Measurements from ENCODE around the gene ANKRD66. TPM values are rescaled to one million over a fixed set of nuclear protein-coding genes. Genes with fewer than 3 reads are reported as not detected.
"Not testable (repeated sequence)": the region's sequence is repeated elsewhere in the genome, so short reads cannot be mapped to it uniquely, and the experiment has no call there.

ANKRD66 gene
- polyA plus RNA-seq, 1 experiment: not detected

GRCh38 chr6:46772016-46772415 is 25.3 kb downstream of the ANKRD66 start:
- Histone ChIP-seq H3K4me3 (ENCODE audit: low read depth, low read length) (no peak overlapping the region), H3K27ac (ENCODE audit: low read depth, low read length) (no peak overlapping the region), H3K27me3 (ENCODE audit: control insufficient read depth, insufficient read depth, low read length) (no peaks in the 10 kb centered on the region), H3K9me3 (ENCODE audit: control insufficient read depth, insufficient read depth, low read length) (no peaks in the 10 kb centered on the region; the same call in 1 of the 2 replicates)
- ChIA-PET CTCF (no interaction called here), POLR2A (no interaction called here)
- TF ChIP-seq, protein P1, sequence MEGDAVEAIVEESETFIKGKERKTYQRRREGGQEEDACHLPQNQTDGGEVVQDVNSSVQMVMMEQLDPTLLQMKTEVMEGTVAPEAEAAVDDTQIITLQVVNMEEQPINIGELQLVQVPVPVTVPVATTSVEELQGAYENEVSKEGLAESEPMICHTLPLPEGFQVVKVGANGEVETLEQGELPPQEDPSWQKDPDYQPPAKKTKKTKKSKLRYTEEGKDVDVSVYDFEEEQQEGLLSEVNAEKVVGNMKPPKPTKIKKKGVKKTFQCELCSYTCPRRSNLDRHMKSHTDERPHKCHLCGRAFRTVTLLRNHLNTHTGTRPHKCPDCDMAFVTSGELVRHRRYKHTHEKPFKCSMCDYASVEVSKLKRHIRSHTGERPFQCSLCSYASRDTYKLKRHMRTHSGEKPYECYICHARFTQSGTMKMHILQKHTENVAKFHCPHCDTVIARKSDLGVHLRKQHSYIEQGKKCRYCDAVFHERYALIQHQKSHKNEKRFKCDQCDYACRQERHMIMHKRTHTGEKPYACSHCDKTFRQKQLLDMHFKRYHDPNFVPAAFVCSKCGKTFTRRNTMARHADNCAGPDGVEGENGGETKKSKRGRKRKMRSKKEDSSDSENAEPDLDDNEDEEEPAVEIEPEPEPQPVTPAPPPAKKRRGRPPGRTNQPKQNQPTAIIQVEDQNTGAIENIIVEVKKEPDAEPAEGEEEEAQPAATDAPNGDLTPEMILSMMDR (IDR thresholded peaks at IDR 0.05; ENCODE audit: low read depth, low read length): no peak
- no peak for DNase-seq (ENCODE audit: low read depth, low spot score)

DNA sequence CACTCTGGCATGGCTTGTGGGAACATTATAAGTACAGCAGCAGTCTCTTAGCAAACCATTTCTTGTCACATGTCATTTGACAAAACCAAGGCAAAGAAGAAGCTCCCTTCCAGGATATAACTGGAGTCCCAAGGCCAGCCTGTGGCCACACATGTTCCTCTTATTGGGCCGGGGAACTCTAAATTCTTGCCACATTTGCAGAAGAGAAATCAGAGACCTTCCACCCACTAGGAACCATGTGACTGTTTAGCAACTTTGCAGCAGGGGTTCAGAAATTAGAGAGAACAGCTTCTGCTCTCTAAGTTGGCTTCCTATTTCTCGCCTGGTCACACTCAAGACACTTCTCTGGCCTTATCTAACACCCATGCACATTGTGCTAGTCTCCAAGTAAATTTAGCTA is 26.0 kb downstream of the ANKRD66 start:
- no peaks in the 10 kb centered on the region; the same call in 1 of the 2 replicates for H3K9me3 ChIP-seq (ENCODE audit: control insufficient read depth, insufficient read depth, low read length)
- H3K4me3 ChIP-seq (ENCODE audit: low read depth, low read length): no peak overlapping the region
- TF ChIP-seq, protein P1 (IDR thresholded peaks at IDR 0.05; ENCODE audit: low read depth, low read length): no peak
- DNase-seq (ENCODE audit: low read depth, low spot score): no peak
- H3K27me3 ChIP-seq (ENCODE audit: control insufficient read depth, insufficient read depth, low read length): no peaks in the 10 kb centered on the region
- CTCF ChIA-PET: no interaction called here
- H3K27ac ChIP-seq (ENCODE audit: low read depth, low read length): no peak overlapping the region
- POLR2A ChIA-PET: no interaction called here

DNA sequence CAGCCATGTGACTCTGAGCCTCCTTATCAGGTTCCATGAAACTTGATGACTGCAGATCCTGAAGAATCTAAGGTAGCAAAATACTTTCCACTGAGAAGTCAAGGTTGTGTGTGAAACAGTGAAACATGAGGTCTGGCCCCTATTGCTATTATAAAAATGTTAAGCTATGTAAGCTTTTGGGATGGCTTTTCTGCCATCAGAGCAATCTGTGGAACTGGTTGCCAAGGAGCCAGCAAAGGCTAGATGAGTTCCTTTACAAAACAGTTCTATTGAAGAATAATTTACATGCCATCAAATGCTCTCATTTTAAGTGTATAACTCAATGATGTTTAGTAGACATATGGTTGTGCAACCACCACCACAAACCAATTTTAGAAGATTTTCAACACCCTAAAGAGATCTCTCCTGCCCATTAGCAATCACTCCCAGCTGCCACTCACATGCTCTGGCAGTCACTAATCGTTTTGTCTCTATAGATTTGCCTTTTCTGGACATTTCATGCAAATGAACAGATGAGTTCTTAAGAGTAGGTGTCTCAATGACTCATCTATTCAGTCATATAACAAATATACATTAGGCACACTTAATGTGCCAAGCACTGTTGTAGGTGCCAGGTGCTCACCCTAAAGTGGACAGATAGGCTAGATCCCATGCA is 26.6 kb downstream of the ANKRD66 start:
- no peak overlapping the region for H3K4me3 ChIP-seq (ENCODE audit: low read depth, low read length)
- POLR2A ChIA-PET: no interaction called here
- H3K27me3 ChIP-seq (ENCODE audit: control insufficient read depth, insufficient read depth, low read length): no peaks in the 10 kb centered on the region
- TF ChIP-seq, protein P1 (IDR thresholded peaks at IDR 0.05; ENCODE audit: low read depth, low read length): no peak
- no peak overlapping the region for H3K27ac ChIP-seq (ENCODE audit: low read depth, low read length)
- no peak for DNase-seq (ENCODE audit: low read depth, low spot score)
- CTCF ChIA-PET: no interaction called here
- H3K9me3 ChIP-seq (ENCODE audit: control insufficient read depth, insufficient read depth, low read length): no peaks in the 10 kb centered on the region; the same call in 1 of the 2 replicates

DNA sequence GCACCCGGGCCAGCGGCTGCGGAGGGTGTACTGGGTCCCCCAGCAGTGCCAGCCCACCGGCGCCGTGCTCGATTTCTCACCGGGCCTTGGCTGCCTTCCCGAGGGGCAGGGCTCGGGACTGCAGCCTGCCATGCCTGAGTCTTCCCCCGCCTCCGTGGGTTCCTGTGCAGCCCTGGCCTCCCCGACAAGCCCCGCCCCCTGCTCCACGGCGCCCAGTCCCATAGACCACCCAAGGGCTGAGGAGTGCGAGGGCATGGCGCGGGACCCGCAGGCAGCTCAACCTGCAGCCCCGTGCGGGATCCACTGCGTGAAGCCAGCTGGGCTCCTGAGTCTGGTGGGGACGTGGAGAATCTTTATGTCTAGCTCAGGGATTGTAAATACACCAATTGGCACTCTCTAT is 28.0 kb downstream of the ANKRD66 start:
- POLR2A ChIA-PET; H3K4me3 ChIP-seq (ENCODE audit: low read depth, low read length); CTCF ChIA-PET: not testable (repeated sequence)

GRCh38 chr6:46776070-46776712 is 29.5 kb downstream of the ANKRD66 start:
- no peaks in the 10 kb centered on the region; the same call in 1 of the 2 replicates for H3K9me3 ChIP-seq (ENCODE audit: control insufficient read depth, insufficient read depth, low read length)
- no peak overlapping the region for H3K4me3 ChIP-seq (ENCODE audit: low read depth, low read length)
- H3K27me3 ChIP-seq (ENCODE audit: control insufficient read depth, insufficient read depth, low read length): no peaks in the 10 kb centered on the region
- no peak for DNase-seq (ENCODE audit: low read depth, low spot score)
- TF ChIP-seq, protein P1 (IDR thresholded peaks at IDR 0.05; ENCODE audit: low read depth, low read length): no peak
- H3K27ac ChIP-seq (ENCODE audit: low read depth, low read length): no peak overlapping the region
- ChIA-PET POLR2A (no interaction called here), CTCF (no interaction called here)

More for the DNA sequence above, 28.0 kb downstream of the ANKRD66 start:
- H3K27me3 ChIP-seq (ENCODE audit: control insufficient read depth, insufficient read depth, low read length); H3K9me3 ChIP-seq (ENCODE audit: control insufficient read depth, insufficient read depth, low read length); H3K27ac ChIP-seq (ENCODE audit: low read depth, low read length); DNase-seq (ENCODE audit: low read depth, low spot score): not testable (repeated sequence)
